Dedifferentiated amniotic fluid mesenchymal stem cell (primary cell): ENCODE data around the gene CORO2A.
"Not testable (repeated sequence)": the region's sequence is repeated elsewhere in the genome, so short reads cannot be mapped to it uniquely, and the experiment has no call there.

ENCODE experiments used
- DNase-seq: peaks from one replicate; pipeline ENCODE4 v3.0.0-alpha.2; 2016; ENCODE audit errors: extremely low spot score

Gene CORO2A

DNA sequence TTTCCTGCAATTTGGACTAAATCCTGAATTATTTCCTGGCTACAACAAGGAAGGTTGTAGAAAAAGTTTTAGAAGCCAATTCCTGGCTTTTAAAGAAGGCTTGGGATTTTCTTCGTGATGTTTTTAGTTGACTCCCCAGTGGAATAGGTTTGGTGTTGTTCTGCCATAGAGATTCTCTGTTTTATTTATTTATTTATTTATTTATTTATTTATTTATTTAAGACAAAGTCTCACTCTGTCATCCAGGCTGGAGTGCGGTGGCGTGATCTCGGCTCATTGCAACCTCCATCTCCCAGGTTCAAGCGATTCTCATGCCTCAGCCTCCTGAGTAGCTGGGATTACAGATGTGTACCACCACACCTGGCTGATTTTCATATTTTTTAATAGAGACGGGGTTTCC is 75.3 kb downstream of the CORO2A start:
- DNase-seq, result not testable (repeated sequence)

DNA sequence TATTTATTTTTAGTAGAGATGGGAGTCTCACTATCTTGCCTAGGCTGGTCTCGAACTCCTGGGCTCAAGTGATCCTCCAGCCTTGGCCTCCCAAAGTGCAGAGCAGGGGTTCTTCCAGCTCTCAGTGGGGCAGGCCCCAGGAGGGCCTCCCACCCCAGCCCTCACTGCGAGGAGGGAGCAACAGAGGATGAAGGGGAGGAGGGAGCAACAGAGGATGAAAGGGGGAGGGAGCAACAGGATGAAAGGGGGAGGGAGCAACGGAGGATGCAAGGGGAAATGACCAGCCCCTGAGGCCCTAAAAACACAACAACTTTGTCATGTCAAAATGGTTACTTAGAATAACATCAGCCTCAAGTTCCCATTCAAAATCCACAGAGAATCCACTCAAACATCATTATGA is 83.4 kb downstream of the CORO2A start:
- DNase-seq, result no peak

DNA sequence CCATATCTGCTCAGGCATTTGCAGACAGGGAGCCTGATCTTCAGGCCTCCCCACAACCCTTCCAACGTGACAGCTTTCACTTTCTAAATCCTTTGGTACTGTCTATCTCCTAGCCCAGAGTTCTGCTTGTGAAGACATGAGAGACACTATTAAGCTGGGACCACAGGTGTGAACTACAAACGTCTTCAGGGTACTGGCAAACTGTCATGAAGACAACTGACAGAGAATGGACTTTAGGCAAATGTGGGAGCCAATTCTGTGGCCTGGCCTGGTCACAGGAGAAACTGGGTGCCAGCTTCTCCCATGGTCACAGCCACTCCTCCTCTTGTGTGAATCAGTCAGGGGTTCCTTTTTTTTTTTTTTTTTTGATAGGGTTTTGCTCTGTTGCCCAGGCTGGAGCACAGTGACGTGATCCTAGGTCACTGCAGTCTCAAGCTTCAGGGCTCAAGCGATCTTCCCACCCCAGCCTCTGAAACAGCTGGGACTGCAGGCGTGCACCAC is 83.9 kb downstream of the CORO2A start:
- DNase-seq, result no peak

DNA sequence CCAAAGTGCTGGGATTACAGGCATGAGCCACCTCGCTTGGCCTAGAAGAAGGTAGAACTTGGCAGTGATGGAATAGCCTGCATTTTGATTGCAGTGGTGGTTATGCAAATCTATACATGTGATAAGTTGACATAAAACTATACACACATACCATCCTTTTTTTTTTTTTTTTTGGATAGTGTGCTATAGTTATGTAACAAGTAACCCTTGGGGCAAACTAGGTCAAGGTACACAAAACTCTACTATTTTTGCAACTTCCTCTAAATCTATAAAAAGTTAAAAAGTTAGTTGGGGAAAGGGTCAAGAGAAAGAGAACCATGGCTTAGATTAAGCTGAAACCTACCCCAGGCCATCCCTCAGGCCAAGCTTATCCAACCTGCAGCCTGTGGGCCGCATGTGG is 84.5 kb downstream of the CORO2A start:
- no peak for DNase-seq

DNA sequence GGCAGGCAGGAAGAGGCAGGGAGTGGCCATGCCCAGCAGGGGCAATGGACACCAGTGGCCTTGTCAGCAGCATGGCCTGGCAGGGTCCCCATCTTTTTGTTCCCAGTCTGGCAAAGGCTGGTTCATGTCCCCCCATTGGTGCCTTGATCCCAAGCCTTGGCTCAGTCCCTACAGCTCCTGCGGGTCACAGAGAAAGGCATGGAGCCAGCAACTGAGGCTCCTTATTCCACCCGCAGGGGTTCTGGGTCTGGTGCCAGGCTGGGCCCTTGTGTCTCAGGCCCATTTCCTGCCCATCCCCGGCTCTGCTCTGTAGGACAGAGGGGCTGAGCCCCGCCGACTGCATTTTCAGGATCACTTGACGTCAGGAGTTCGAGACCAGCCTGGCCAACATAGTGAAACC is 87.4 kb downstream of the CORO2A start:
- DNase-seq, result no peak

DNA sequence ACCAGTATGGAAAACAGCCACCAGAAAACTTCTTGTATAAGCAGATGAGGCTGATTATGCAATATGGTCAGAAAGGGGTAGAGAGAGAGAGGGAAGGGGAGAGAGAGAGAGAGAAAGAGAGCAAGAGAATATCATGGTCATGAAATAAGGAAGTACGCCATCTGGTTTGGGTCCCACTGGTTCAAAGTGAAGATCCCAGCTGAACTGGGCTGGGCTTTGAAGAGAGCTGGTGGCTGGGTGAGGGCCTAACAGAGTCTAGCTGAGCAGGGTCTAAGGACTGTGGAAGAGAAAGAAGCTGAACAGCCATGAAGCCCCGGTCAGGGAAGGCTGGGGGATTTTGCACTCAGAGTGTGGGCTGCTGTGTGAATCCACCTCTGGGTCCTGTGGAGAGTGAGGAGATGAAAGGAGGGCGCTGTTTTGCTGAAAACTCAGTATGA is 88.0 kb downstream of the CORO2A start:
- DNase-seq, result no peak

DNA sequence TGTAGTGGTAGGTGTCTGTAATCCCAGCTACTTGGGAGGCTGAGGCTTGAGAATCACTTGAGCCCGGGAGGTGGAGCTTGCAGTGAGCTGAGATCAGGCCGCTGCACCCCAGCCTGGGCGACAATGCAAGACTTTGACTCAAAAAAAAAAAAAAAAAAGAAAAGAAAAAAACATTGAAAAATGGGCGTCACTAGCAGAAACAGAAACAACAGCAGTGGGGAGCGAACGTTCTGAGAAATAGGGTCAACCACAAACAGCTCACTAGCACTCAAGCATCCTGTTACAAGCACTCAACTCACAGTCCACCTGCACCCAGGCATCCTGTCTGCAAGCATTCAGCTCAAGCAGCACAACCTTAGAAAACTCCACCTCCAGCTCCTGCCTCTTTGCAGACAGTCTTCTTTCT is 90.6 kb downstream of the CORO2A start:
- no peak for DNase-seq

DNA sequence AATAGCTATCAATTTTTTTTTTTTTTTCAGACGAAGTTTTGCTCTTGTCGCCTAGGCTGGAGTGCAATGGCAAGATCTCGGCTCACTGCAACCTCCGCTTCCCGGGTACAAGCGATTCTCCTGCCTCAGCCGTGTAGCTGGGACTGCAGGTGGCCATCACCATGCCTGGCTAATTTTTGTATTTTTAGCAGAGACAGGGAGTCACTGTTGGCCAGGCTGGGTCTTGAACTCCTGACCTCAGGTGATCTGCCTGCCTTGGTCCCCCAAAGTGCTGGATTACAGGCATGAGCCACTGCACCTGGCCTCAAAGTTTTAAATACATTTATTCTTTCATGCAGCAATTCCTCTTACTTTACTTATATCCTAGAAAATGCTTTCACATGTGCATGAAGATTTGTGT is 91.0 kb downstream of the CORO2A start:
- no peak for DNase-seq

DNA sequence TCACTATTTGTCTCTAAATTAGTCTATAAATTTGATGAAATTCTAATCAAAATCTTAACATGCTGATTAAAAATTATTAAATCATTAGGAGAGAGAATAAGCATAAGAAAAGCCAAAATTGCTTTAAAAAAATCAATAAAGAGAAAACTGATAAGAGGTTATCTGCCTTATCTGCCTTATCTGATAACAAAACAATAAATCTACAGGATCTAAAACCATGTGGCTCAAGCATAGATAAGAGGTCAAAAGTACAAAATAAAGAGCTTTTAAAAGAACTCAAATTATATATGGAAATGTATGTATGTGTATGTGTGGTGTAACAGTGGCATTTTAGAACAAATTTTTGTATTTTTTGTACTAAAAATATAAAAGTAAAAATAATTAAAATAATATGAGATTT is 92.0 kb downstream of the CORO2A start:
- DNase-seq, result no peak

DNA sequence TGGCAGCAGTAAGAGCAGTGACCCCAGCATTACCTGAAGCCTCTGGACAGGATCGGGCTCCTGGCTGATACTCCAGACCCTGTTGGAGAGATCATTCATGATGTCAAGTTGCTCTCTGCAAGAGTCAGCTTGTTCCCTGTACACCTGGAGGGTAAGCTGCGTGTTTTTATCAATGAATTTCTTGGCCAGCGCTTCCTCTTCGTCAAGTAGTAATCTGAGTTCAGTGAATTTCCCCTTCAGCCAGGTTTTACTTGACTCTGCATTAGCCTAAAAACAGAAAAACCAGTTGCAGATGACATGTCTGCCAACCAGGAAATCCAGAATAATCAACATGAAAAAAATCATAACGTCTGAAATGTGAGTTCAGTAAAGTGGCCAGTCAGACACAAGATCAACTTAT is 92.5 kb downstream of the CORO2A start:
- no peak for DNase-seq

DNA sequence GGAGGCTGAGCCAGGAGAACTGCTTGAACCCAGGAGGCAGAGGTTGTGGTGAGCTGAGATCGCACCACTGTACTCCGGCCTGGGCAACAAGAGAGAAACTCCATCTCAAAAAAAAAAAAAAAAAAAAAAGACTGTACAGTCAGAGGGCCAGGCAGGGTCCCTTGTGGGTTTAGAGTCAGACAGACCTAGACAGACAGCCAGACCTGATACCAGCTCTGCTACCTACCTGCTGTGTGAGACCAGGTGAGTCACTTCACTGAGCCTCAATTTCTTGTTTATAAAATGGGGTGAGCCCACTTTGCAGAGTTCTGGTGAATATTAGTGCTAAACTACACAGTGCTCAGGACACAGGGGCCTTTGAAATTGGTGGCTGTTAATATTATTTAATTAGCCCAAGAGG is 93.1 kb downstream of the CORO2A start:
- no peak for DNase-seq

DNA sequence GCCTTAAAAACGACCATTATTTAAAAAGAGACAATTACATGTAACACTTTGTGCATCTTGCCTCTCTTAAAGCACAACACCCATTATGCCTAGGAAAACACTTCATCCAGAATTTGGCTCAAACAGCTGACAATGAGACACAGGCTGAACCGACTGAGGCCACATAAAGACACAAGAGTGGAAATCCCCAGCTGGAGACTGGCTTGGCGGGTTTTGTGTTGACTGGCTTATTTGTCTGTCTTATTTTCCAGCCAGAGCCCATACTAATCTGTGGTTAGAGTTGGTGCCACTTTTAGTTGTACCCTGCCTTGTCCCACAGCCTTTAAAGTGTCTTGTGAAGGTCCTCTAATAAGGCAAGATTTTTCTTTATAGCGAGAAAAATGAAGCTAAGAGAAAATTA is 94.6 kb downstream of the CORO2A start:
- DNase-seq, result no peak

DNA sequence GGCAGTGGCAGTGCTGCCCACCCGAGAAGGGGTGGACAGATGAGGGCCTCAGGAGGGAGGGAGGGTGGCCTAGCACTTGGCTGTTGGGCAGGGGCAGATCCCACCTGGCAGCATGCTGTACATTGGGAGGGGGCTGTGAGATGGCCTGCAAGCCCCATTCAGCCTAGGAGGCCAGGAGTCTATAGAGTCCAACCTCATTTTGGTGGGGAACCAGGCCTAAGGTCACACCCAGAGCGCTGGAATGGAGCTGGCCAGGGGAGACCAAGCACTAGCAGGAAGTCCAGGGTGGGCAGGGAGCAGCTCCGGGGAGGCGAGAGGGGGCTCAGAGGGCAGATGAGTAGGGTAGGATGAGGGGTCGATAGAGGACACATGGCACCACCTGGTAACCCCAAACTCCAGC is 96.3 kb downstream of the CORO2A start:
- DNase-seq, result no peak

DNA sequence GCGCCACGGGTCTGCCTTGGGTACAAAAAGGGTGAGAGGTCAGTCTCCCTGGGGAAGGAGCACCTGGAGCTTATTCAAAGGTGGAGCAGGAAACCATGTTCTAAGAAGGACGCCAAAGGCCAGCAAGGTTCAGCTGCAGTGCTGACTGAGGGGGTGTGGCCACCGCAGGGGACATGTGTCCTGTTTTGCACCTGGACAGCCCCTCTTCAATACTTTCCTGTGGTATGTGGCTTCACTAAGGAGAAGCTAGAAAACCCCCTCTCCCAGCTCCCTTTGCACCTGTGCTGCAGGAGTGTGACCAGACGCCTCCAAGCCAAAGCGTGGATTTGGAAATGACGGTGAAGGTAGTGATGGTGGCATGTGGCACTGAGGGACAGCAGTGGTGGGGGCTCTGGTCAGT is 97.0 kb downstream of the CORO2A start:
- no peak for DNase-seq

DNA sequence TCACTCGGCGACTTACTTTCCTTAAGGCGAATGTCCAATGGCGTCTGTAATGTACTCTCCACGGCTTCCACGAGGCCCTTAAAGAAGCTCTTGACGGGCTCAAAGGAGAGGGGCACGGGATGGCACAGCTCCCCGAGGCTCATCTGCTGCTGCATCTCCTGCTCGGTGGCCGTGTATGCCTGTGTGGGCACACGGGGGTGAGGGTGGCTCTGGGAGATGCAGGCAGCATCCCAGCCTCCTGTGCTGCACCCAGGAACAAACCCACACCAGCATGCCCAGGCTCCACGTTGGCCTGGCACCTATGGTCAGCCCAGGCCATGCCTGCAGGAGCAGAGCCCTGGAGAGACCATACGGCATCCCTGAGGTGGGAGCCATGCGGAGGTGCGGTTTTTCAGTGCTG is 97.6 kb downstream of the CORO2A start:
- no peak for DNase-seq

DNA sequence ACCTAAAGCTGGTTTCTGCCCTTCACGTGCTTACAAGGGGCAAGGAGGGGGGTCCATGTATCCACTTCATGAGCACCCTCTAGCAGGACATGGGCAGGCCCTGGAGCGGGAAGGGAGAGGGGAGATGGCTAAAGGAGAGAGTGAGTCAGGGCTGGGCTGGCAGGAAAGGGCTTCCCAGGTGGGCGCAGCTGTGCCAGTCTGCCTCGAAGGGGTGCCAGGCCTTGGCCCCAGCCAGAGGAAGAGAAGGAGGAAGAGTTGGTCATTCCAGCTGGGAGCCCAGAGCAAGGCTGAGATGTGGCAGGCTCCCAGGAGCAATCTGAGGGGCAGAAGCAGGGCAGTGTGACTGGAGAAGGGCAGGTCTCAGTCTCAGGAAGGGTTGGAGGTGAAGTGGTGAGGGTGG is 98.1 kb downstream of the CORO2A start:
- DNase-seq, result no peak

DNA sequence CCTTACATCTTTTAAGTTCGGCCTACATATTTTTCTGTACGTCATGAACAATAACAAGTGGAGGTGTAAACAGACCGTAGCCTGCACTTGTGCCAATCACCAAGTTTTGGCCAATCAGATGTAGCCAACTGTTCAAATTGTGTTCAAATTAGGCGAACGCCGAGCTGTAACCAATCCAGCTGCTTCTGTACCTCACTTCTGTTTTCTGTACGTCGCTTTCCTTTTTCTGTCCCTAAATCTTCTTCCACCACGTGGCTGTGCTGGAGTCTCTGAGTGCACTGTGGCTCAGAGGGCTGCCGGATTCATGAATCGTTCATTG is 99.9 kb downstream of the CORO2A start:
- no peak for DNase-seq

DNA sequence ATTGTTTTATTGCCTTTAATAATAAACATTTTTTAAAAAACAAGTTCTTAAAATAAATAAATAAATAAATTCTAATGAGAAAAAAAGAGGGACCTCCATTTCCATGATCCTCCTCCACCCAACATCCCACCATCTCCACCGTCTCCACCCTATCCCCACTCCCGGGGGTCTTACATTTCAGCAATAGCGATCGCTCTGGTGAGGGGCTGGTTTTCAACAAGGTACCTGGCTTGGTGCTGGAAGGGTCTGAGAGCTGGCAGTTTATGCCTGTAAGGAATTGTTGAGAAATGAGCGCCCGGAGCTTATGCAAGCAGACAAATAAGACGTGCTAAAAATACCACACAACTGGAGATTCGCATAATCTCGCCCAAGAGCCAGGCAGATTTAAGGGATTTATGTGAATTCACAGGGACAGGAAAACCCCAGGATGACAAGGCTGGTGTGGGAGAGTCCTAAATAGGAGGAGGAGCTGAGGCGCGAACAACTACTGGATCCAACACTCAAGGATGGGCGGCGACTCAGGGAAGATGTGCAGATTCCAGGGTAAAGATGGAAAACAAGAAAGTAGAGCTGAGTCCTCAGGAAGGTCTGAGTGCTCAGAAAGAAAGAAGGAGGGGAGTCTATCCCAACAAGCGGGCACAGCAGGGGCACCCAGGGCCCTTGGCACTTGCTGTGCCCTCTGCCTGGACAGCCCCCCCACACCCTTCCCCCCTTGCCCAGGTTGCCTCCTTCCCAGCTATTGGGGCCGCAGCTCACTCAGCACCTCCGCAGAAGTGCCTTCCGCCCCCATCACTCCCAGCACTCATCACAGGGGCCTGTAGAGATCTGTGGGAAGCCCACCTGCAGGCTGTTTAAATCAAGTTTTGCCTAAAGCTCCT is 100.5 kb downstream of the CORO2A start:
- no peak for DNase-seq

DNA sequence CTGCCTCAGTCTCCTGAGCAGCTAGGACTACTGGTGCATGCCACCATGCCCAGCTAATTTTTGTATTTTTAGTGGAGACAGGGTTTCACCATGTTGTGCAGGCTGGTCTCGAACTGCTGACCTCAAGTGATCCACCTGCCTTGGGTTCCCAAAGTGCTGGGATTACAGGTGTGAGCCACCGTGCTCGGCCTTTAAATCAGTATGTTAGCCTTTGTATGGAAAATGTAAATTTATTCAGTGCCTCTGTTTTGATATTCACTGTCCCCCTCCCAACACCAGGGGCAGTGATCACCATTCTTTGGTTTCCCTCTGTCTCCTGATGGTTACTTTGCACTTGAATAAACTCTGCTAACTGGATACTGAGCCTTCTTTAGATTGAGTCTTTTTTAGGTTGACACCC is 101.8 kb downstream of the CORO2A start:
- not testable (repeated sequence) for DNase-seq

DNA sequence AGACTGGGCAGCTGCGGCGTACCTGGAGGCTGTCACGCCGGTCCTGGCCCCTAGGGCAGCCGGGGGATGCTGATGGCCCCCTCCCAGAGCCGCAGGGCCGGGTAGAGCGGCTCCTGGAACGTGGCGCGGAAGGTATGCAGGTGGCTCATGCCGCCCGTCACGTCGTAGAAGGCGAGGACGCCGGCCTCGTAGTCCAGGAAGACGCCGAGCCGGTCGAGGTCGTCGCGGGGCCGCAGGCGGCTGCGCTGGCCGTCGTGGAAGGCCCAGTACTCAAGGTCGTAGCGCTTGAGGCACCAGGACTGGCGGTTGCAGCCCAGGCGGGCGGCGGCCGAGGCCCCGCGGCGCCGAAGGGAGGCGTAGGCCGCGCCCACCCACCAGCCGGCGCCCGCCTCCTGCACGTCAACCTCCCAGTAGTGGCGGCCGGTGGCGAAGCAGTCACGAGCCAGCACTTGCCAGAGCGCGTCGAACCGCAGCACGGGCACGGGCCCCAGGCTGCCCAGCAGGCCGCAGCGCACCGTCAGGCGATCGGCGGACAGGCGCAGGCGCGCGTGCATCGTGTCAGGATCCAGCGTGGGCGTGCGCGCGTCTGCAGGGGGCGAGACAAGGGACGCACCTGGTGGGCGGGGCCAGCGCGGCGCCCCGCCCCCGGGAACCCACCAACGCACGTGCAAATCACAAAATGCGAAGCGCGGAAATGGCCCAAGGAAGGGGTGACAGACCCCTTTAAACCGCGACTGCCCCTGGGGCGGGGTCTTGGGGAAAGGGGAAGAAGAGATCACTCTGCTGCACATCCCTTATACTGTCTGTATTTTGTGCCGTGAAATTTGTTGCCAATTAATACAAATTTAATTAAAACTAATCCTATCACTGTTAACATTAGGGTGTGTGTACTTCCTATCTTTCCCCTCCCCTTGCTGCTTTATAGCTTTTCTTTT is 104.8 kb downstream of the CORO2A start:
- DNase-seq, result no peak

DNA sequence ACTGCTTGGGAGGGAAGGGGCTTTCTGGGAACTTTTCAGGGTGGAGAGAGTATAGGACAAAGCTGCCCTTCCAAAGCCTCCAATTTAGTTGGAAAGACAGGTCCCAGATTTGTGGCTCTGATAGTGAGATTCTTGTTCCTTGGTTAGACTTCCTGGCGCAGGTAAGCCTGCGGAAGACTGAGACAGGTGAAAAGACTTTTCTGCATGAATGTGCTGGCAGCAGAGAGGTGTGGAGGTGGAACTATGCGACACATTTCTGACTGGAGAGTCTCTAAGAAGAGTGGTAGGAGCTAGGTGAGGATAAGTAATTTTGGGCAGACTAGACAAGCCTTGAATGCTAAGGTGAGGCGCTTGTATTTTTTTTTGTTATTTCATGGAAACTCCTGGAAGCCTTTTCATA is 106.0 kb downstream of the CORO2A start:
- no peak for DNase-seq

DNA sequence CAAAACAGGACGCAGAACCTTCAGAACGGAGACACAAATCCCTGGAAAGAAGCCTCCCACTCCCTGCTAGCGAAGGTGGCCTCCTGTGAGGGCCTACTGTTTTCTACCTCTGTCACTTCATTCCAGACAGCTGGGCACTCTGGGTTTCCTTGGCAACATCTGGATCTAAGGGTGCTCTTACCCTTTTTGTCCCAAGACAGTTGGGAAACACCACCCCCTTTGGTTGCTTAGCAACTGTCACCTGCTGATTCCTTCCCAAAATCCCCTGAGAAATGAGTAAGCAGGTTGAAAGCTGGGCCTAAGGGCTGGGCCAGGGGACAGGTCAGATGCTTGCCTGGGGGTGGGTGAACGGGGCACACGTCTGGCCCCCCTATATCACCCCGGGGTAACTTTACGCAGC is 106.5 kb downstream of the CORO2A start:
- no peak for DNase-seq

DNA sequence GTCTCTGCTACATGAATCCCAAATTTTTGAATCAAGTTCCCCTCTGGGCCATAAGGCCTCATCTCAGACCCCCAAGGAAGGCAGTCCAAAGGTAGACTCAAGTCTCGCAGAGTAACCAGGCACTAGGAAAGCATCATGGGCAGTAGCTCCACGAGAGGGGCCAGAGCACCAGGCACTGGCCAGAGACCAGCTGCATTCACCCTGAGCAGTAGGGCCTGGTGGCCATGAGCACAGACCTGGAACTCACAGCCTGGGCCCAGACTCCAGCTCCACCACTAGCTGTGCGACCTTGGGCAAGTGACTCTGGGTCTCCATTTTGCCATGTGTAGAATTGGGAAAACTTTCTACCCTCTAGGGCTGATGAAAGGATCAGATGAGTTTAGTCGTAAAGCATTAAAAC is 107.4 kb downstream of the CORO2A start:
- DNase-seq, result no peak
